Fibroblast of pulmonary artery (primary cell): Measurements from ENCODE around the gene WDHD1.

Source experiments
- DNase-seq: peaks from one replicate; pipeline ENCODE4 v3.0.0-alpha.2; 2010; ENCODE audit warnings: low read depth
- H3K4me3 ChIP-seq: replicated peaks from 2 replicates; pipeline ENCODE4 v1.5.1; 2011; ENCODE audit warnings: low read depth, mild to moderate bottlenecking, control low read depth, low read length, moderate library complexity
- TF ChIP-seq, protein P1 (sequence below): IDR thresholded peaks from 2 replicates; pipeline ENCODE4 v1.5.1; 2011; ENCODE audit warnings: mild to moderate bottlenecking, control low read depth, low read length, inconsistent platforms; ENCODE audit errors: missing control alignments

The WDHD1 gene

GRCh38 chr14:54936816-54937215 is 90.1 kb downstream of the WDHD1 start:
- DNase-seq: no peak
- TF ChIP-seq, protein P1, sequence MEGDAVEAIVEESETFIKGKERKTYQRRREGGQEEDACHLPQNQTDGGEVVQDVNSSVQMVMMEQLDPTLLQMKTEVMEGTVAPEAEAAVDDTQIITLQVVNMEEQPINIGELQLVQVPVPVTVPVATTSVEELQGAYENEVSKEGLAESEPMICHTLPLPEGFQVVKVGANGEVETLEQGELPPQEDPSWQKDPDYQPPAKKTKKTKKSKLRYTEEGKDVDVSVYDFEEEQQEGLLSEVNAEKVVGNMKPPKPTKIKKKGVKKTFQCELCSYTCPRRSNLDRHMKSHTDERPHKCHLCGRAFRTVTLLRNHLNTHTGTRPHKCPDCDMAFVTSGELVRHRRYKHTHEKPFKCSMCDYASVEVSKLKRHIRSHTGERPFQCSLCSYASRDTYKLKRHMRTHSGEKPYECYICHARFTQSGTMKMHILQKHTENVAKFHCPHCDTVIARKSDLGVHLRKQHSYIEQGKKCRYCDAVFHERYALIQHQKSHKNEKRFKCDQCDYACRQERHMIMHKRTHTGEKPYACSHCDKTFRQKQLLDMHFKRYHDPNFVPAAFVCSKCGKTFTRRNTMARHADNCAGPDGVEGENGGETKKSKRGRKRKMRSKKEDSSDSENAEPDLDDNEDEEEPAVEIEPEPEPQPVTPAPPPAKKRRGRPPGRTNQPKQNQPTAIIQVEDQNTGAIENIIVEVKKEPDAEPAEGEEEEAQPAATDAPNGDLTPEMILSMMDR: no peak
- no peak overlapping the region for H3K4me3 ChIP-seq

- DNase-seq: peak; percentile 31
- TF ChIP-seq, protein P1: no peak
- no peak overlapping the region for H3K4me3 ChIP-seq
Observed at GRCh38 chr14:54935958-54936357, 90.9 kb downstream of the WDHD1 start.

GRCh38 chr14:54935100-54935499 is 91.8 kb downstream of the WDHD1 start:
- DNase-seq: no peak
- TF ChIP-seq, protein P1: no peak
- no peak overlapping the region for H3K4me3 ChIP-seq

DNA sequence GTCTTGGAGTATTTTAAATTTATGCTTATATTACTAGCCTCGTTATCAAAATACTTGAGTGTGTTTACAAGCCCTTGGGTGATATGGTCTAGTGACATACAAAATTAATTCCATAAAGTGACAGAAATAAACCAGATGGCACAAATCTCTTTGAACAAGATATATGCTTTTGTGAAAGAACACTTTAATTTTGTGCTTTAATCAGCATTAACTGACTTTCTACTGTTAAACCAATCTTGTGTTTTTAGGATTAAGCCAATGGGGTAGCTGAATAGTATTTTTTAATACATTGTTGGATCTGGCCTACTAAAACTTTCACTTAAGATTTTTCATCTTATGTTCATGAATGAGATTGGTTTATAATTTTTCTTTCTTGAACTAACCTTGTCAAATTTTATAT is 93.9 kb downstream of the WDHD1 start:
- TF ChIP-seq, protein P1: no peak
- H3K4me3 ChIP-seq: no peak overlapping the region
- no peak for DNase-seq

- TF ChIP-seq, protein P1: no peak
- no peak overlapping the region for H3K4me3 ChIP-seq
- DNase-seq: no peak
Observed at GRCh38 chr14:54931598-54932340, 95.1 kb downstream of the WDHD1 start.

DNA sequence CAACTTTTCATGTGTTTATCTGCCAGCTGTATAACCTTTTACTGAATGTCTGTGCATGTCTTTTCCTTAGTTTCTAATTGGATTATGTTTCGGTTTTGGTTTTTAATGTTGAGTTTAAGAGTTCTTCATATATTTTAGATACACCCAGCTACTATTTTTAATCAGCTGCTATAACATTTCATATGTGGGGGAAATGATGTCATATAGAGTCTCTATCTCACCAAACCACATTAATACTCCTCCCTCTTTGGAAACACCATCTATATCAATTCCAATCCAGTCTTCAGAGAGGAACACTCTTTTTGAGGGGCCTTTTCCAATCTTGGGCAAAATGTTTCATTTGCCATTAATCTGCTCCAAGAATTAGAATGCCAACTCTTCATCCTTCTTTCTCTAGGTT is 95.8 kb downstream of the WDHD1 start:
- no peak for DNase-seq
- no peak overlapping the region for H3K4me3 ChIP-seq
- TF ChIP-seq, protein P1: no peak

DNA sequence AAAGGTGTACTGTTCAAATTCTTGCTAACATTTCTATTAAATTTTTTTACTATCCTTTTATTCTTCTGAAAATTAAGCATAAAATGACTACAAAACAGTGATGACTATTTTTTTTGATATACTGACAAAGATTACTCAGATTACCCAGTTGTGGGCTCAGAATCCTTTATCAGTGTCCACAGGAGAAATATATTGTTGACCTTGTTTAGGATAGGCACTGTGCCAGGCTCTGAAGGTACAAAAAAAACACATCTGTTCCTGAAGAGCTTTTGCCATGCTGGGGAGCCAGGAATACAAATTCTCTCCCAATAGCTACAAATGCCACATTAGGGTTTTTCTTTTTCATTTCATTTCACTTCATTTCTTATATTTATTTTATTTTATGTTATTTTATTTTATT is 97.3 kb downstream of the WDHD1 start:
- H3K4me3 ChIP-seq: no peak overlapping the region
- no peak for DNase-seq
- TF ChIP-seq, protein P1: no peak
